ENCODE results near the gene IDE.

The IDE gene

DNA sequence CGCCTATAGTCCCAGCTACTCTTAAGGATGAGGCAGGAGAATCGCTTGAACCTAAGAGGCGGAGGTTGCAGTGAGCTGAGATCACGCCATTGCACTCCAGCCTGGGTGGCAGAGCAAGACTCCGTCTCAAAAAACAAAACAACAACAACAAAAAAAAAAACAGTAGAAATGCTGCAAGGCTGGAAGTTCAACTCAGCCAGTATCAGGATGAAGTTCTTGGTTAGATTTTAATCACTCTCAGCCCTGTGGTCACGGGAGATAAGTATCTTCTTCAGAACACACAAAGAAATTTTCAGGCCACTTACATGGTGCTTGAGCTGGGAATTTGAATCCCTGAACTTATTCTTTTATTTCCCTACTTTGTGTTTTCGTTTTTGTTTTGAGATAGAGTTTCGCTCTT is 162.5 kb downstream of the IDE start:
- Histone ChIP-seq H3K9me3 (ENCODE audit: insufficient read depth, low read length) (no peaks in the 10 kb centered on the region), H3K27ac (ENCODE audit: low read length) (no peak overlapping the region), H3K9ac (ENCODE audit: low read length) (no peak overlapping the region), H3K4me1 (ENCODE audit: low read length) (peaks cover 7% of the 10 kb centered on the region), H4K20me1 (ENCODE audit: insufficient read depth, low read length) (no peaks in the 10 kb centered on the region), H3K4me3 (ENCODE audit: low read length) (no peak overlapping the region), H3K79me2 (ENCODE audit: low read length) (no peaks in the 10 kb centered on the region), H3K27me3 (ENCODE audit: low read depth, low read length) (no peaks in the 10 kb centered on the region), H3K36me3 (replicated peaks; ENCODE audit: low read depth, low read length) (no peaks in the 10 kb centered on the region), H3K4me2 (ENCODE audit: low read length) (no peak overlapping the region), H2AFZ (ENCODE audit: low read depth, low read length) (no peak overlapping the region)
- TF ChIP-seq, protein P1, sequence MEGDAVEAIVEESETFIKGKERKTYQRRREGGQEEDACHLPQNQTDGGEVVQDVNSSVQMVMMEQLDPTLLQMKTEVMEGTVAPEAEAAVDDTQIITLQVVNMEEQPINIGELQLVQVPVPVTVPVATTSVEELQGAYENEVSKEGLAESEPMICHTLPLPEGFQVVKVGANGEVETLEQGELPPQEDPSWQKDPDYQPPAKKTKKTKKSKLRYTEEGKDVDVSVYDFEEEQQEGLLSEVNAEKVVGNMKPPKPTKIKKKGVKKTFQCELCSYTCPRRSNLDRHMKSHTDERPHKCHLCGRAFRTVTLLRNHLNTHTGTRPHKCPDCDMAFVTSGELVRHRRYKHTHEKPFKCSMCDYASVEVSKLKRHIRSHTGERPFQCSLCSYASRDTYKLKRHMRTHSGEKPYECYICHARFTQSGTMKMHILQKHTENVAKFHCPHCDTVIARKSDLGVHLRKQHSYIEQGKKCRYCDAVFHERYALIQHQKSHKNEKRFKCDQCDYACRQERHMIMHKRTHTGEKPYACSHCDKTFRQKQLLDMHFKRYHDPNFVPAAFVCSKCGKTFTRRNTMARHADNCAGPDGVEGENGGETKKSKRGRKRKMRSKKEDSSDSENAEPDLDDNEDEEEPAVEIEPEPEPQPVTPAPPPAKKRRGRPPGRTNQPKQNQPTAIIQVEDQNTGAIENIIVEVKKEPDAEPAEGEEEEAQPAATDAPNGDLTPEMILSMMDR (IDR thresholded peaks at IDR 0.05; ENCODE audit: low read depth, low read length) = no peak
- TF ChIP-seq EZH2phosphoT487 (IDR thresholded peaks at IDR 0.05; ENCODE audit: low read depth) = no peak

DNA sequence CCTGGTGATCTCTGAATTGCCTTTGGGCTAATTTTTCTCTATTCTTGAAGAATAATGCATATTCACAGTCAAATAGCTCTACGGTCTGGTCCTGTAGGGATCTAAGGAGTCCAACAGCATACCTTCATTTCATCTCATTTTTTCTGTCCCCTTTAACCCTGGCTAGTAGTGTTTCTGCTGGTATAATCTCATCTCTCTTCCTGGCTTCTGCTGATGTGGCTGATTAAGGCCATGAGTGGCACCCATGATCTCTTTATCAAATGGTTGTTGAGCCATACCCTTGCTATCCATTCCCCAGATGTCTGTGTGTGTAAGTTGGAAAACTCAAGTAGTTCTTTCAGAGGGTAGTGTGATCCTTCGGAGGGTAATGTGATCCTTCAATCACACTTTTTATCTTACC is 163.4 kb downstream of the IDE start:
- H3K9me3 ChIP-seq (ENCODE audit: insufficient read depth, low read length) = no peaks in the 10 kb centered on the region
- H3K4me2 ChIP-seq (ENCODE audit: low read length) = no peak overlapping the region
- H2AFZ ChIP-seq (ENCODE audit: low read depth, low read length) = no peak overlapping the region
- no peaks in the 10 kb centered on the region for H4K20me1 ChIP-seq (ENCODE audit: insufficient read depth, low read length)
- no peaks in the 10 kb centered on the region for H3K79me2 ChIP-seq (ENCODE audit: low read length)
- TF ChIP-seq, protein P1 (IDR thresholded peaks at IDR 0.05; ENCODE audit: low read depth, low read length) = no peak
- no peak for TF ChIP-seq EZH2phosphoT487 (IDR thresholded peaks at IDR 0.05; ENCODE audit: low read depth)
- peaks cover 7% of the 10 kb centered on the region for H3K4me1 ChIP-seq (ENCODE audit: low read length)
- H3K4me3 ChIP-seq (ENCODE audit: low read length) = no peak overlapping the region
- H3K27me3 ChIP-seq (ENCODE audit: low read depth, low read length) = no peaks in the 10 kb centered on the region
- H3K27ac ChIP-seq (ENCODE audit: low read length) = no peak overlapping the region
- no peaks in the 10 kb centered on the region for H3K36me3 ChIP-seq (replicated peaks; ENCODE audit: low read depth, low read length)
- H3K9ac ChIP-seq (ENCODE audit: low read length) = no peak overlapping the region

DNA sequence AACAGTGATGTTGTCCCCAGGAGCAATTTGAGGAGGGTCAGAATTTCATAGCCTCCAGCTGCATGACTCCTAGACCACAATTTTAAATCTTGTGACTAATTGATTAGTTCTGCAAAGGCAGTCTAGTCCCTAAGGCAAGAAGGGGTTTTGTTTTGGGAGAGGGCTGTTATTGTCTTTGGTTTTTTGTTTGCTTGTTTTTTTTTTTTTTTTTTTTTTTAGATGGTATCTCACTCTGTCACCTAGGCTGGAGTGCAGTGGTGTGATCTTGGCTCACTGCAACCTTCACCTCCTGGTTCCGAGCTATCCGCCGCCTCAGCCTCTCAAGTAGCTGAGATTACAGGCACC is 165.9 kb downstream of the IDE start:
- TF ChIP-seq, protein P1 (IDR thresholded peaks at IDR 0.05; ENCODE audit: low read depth, low read length) = no peak
- TF ChIP-seq EZH2phosphoT487 (IDR thresholded peaks at IDR 0.05; ENCODE audit: low read depth) = no peak
- Histone ChIP-seq H3K9ac (ENCODE audit: low read length) (no peak overlapping the region), H3K4me2 (ENCODE audit: low read length) (no peak overlapping the region), H3K9me3 (ENCODE audit: insufficient read depth, low read length) (no peaks in the 10 kb centered on the region), H3K79me2 (ENCODE audit: low read length) (no peaks in the 10 kb centered on the region), H3K4me3 (ENCODE audit: low read length) (no peak overlapping the region), H3K4me1 (ENCODE audit: low read length) (peaks cover 7% of the 10 kb centered on the region), H4K20me1 (ENCODE audit: insufficient read depth, low read length) (no peaks in the 10 kb centered on the region), H3K27ac (ENCODE audit: low read length) (no peak overlapping the region), H2AFZ (ENCODE audit: low read depth, low read length) (no peak overlapping the region), H3K36me3 (replicated peaks; ENCODE audit: low read depth, low read length) (no peaks in the 10 kb centered on the region), H3K27me3 (ENCODE audit: low read depth, low read length) (no peaks in the 10 kb centered on the region)

DNA sequence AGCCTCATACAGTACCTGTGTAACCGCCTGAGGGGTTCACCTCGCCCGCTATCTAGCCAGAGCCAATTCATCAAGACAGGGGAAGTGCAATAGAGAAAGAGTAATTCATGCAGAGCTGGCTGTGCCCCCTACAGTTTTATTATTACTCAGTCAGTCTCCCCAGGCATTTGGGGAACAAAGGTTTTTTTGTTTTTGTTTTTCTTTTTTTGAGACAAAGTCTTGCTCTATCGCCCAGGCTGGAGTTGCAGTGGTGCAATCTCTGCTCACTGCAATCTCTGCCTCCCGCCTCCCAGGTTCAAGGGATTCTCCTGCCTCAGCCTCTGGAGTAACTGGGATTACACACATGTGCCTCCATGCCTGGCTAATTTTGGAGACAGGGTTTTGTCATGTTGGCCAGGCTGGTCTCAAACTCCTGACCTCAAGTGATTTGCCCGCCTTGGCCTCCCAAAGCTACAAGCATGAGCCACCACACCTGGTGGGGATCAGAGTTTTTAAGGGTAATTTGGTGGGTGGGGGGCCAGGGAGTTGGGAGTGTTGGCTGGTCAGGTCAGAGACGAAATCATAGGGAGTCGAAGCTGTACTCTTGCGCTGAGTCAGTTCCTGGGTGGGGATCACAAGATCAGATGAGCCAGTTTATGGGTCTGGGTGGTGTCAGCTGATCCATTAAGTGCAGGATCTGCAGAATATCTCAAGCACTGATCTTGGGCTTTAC is 166.4 kb downstream of the IDE start:
- H3K27me3 ChIP-seq (ENCODE audit: low read depth, low read length) = no peaks in the 10 kb centered on the region
- no peaks in the 10 kb centered on the region for H3K36me3 ChIP-seq (replicated peaks; ENCODE audit: low read depth, low read length)
- no peaks in the 10 kb centered on the region for H4K20me1 ChIP-seq (ENCODE audit: insufficient read depth, low read length)
- H3K9ac ChIP-seq (ENCODE audit: low read length) = no peak overlapping the region
- H3K9me3 ChIP-seq (ENCODE audit: insufficient read depth, low read length) = no peaks in the 10 kb centered on the region
- no peaks in the 10 kb centered on the region for H3K79me2 ChIP-seq (ENCODE audit: low read length)
- no peak overlapping the region for H3K27ac ChIP-seq (ENCODE audit: low read length)
- H3K4me1 ChIP-seq (ENCODE audit: low read length) = peaks cover 7% of the 10 kb centered on the region
- no peak overlapping the region for H3K4me2 ChIP-seq (ENCODE audit: low read length)
- TF ChIP-seq EZH2phosphoT487 (IDR thresholded peaks at IDR 0.05; ENCODE audit: low read depth) = no peak
- TF ChIP-seq, protein P1 (IDR thresholded peaks at IDR 0.05; ENCODE audit: low read depth, low read length) = no peak
- no peak overlapping the region for H3K4me3 ChIP-seq (ENCODE audit: low read length)
- H2AFZ ChIP-seq (ENCODE audit: low read depth, low read length) = no peak overlapping the region

All from OCI-LY3 (cell line).